ENCODE data around the gene SEC14L5. TPM values are rescaled to one million over a fixed set of nuclear protein-coding genes. Genes with fewer than 3 reads are reported as not detected.

SEC14L5 gene
- total and polyA plus RNA-seq, 2 donors (not counting 3 experiments of a cell fraction or from before 2014, with no cell fraction given): not detected

GRCh38 chr16:5028950-5029475 is 70.9 kb downstream of the SEC14L5 start:
- TF ChIP-seq POLR2AphosphoS5 (IDR thresholded peaks at IDR 0.05; ENCODE audit: insufficient read depth, low read depth, low read length): no peak
- no peak for TF ChIP-seq MAX (IDR thresholded peaks at IDR 0.05; ENCODE audit: insufficient read depth, insufficient read length)
- TF ChIP-seq FOS (IDR thresholded peaks at IDR 0.05; ENCODE audit: borderline replicate concordance, insufficient read depth, low read length): no peak
- no peak for TF ChIP-seq JUN (IDR thresholded peaks at IDR 0.05; ENCODE audit: borderline replicate concordance, insufficient read depth, insufficient read length, low read depth)
- TF ChIP-seq POLR2A (IDR thresholded peaks at IDR 0.05; ENCODE audit: low read depth, low read length): no peak
- TF ChIP-seq GATA2 (IDR thresholded peaks at IDR 0.05; ENCODE audit: insufficient read depth, insufficient read length, low read depth, low read length): no peak
- TF ChIP-seq CTCF (IDR thresholded peaks at IDR 0.05; ENCODE audit: extremely low read depth in 1 of 2, insufficient read depth in 1 of 2, low read depth in 1 of 2, low read length in 2 of 2): no peak
- TF ChIP-seq MYC (IDR thresholded peaks at IDR 0.05; ENCODE audit: low read depth, low read length): no peak
- TF ChIP-seq EZH2 (IDR thresholded peaks at IDR 0.05; ENCODE audit: borderline replicate concordance, low read depth, low read length, severe bottlenecking): no peak
- dilution Hi-C loops (cut with MboI; ENCODE audit: extremely low pct_ligation_motif_present, low sequenced_read_pairs): no loop called here
- Histone ChIP-seq H3K79me2 (ENCODE audit: control insufficient read depth, insufficient read depth, low read length) (no peaks in the 10 kb centered on the region), H4K20me1 (replicated peaks; ENCODE audit: control insufficient read depth, extremely low read depth, insufficient read depth, low read length) (no peaks in the 10 kb centered on the region), H3K27me3 (ENCODE audit: control insufficient read depth in 2 of 2, insufficient read depth in 2 of 2, low read length in 2 of 2) (no peaks in the 10 kb centered on the region), H3K4me3 (replicated peaks in 1 of 3; ENCODE audit: insufficient read depth in 1 of 3, low read depth in 1 of 3, low read length in 3 of 3) (no peak overlapping the region), H2AFZ (ENCODE audit: low read depth, low read length) (no peak overlapping the region), H3K9me3 (replicated peaks; ENCODE audit: control insufficient read depth, insufficient read depth, low read length) (no peaks in the 10 kb centered on the region), H3K4me2 (ENCODE audit: insufficient read depth, low read length) (no peak overlapping the region), H3K9ac (replicated peaks; ENCODE audit: extremely low read depth, insufficient read depth, low read length) (no peak overlapping the region), H3K27ac (ENCODE audit: insufficient read depth, low read depth, low read length) (no peak overlapping the region), H3K4me1 (ENCODE audit: control insufficient read depth, extremely low read depth, insufficient read depth, low read length) (peaks cover 7% of the 10 kb centered on the region), H3K9me1 (replicated peaks; ENCODE audit: control insufficient read depth, extremely low read depth, insufficient read depth, low read length) (no peaks in the 10 kb centered on the region), H3K36me3 (ENCODE audit: control insufficient read depth in 2 of 2, extremely low read depth in 1 of 2, insufficient read depth in 2 of 2, low read length in 2 of 2) (peaks cover 0 to 2% of the 10 kb centered on the region in 2 experiments)
- intact Hi-C loops (cut with micrococcal nuclease): no loop called here
- POLR2A ChIA-PET: no interaction called here
- DNase-seq (ENCODE audit: low read depth, low spot score) (no peak), FAIRE-seq (no peak)
- CTCF ChIA-PET: no interaction called here
- BruUV-seq (replicated peaks): no TSS peak

Data from endothelial cell of umbilical vein (primary cell).